GM12878 (cell line): ENCODE results near the gene CELSR1. TPM values are rescaled to one million over a fixed set of nuclear protein-coding genes. Genes with fewer than 3 reads are reported as not detected.

ENCODE experiments used
- ATAC-seq: fragments of 200-7000 bp; cut with Tn5 transposase; 3 replicates; pipeline ENCODE4 v1.9.1; 2020; ENCODE audit warnings: mild to moderate bottlenecking, moderate library complexity
- BruUV-seq: library from RNA; stranded (reverse); fragments of 400-500 nt; replicated peaks from 2 replicates; lab custom pipeline; 2021; lab: Mats Ljungman, UMichigan
- CTCF ChIA-PET: fragments of 300-600 bp; sonication (Branson Sonifier 250); formaldehyde crosslinking; extraction: SDS; loops from one replicate; lab custom pipeline; 2021; ENCODE audit warnings: inconsistent platforms; lab: Yijun Ruan, JAX
- POLR2A ChIA-PET: fragments of 350-600 bp; formaldehyde crosslinking; extraction: SDS; loops from one replicate; lab custom pipeline; 2021; ENCODE audit warnings: inconsistent platforms; lab: Charles Lee
- RAD21 ChIA-PET: fragments of 300-600 bp; sonication (Branson Sonifier 250); formaldehyde crosslinking; loops from one replicate; lab custom pipeline; 2023; ENCODE audit warnings: antibody characterized with exemption; ENCODE audit not compliant: unreplicated experiment; lab: Charles Lee
- SMC1A ChIA-PET: fragments of 300-600 bp; sonication (Branson Sonifier 250); formaldehyde crosslinking; loops from one replicate; lab custom pipeline; 2023; ENCODE audit not compliant: unreplicated experiment, uncharacterized antibody; lab: Charles Lee
- DNase-seq: peaks from one replicate; pipeline ENCODE4 v3.0.0-alpha.2; 2011; ENCODE audit warnings: low read depth, low spot score
- FAIRE-seq: peaks from 3 replicates; lab custom pipeline; 2011; peaks lifted over from hg19 to GRCh38; lab: Jason Lieb, UNC
- H2AFZ ChIP-seq: 2 replicates; pipeline ENCODE4 v1.6.0; 2011; ENCODE audit warnings: low read depth, low read length, control low read depth; ENCODE audit not compliant: control insufficient read depth
- H3K27ac ChIP-seq: 2 replicates; pipeline ENCODE4 v1.5.1; 2011; ENCODE audit warnings: control low read depth; ENCODE audit not compliant: control insufficient read depth, insufficient read depth
- H3K27me3 ChIP-seq, 2 experiments: replicated peaks in 1 of 2; 2 replicates each; pipeline versions ENCODE4 v1.6.0 to v1.6.1; 2011; ENCODE audit warnings: low read length in 1 of 2; ENCODE audit not compliant: control insufficient read depth in 2 of 2, insufficient read depth in 2 of 2
- H3K36me3 ChIP-seq, 2 experiments: 2 replicates each; pipeline ENCODE4 v1.5.1; 2011; ENCODE audit warnings: low read length in 1 of 2; ENCODE audit not compliant: control insufficient read depth in 2 of 2, insufficient read depth in 2 of 2
- H3K4me1 ChIP-seq: 2 replicates; pipeline ENCODE4 v1.6.1; 2011; ENCODE audit warnings: mild to moderate bottlenecking, low read length, moderate library complexity, mixed read lengths; ENCODE audit not compliant: control insufficient read depth, insufficient read depth
- H3K4me2 ChIP-seq: 2 replicates; pipeline ENCODE4 v1.6.0; 2011; ENCODE audit warnings: control low read depth; ENCODE audit not compliant: control insufficient read depth, insufficient read depth
- H3K4me3 ChIP-seq: fragments of 200-600 bp; sonication (generic); 2 replicates; pipeline ENCODE4 v1.5.1; 2016
- H3K79me2 ChIP-seq: 2 replicates; pipeline ENCODE4 v1.6.0; 2011; ENCODE audit warnings: low read length; ENCODE audit not compliant: control insufficient read depth, insufficient read depth
- H3K9ac ChIP-seq: 2 replicates; pipeline ENCODE4 v1.8.0; 2011; ENCODE audit warnings: low read length, control low read depth, mixed read lengths; ENCODE audit not compliant: control insufficient read depth, insufficient read depth
- H3K9me3 ChIP-seq: replicated peaks from 3 replicates; pipeline ENCODE4 v1.5.1; 2011; ENCODE audit warnings: mild to moderate bottlenecking, low read length; ENCODE audit not compliant: control insufficient read depth, insufficient read depth
- H4K20me1 ChIP-seq: 2 replicates; pipeline ENCODE4 v1.6.0; 2011; ENCODE audit not compliant: control insufficient read depth, insufficient read depth
- ATF3 ChIP-seq: IDR thresholded peaks from 2 replicates; pipeline ENCODE4 v1.6.1; 2011; ENCODE audit warnings: low read depth, mild to moderate bottlenecking, low read length, moderate library complexity, borderline replicate concordance; ENCODE audit errors: extremely low read depth
- BCLAF1 ChIP-seq: fragments of 450-650 bp; IDR thresholded peaks from 2 replicates; pipeline ENCODE4 v1.6.1; 2017; ENCODE audit warnings: antibody characterized with exemption, mild to moderate bottlenecking, moderate library complexity
- CHD1 ChIP-seq: IDR thresholded peaks from 2 replicates; pipeline ENCODE4 v1.6.1; 2012; ENCODE audit warnings: low read depth, low read length, improper control_type of control experiment
- E2F4 ChIP-seq: IDR thresholded peaks from 2 replicates; pipeline ENCODE4 v1.6.1; 2012; ENCODE audit warnings: low read depth, low read length, improper control_type of control experiment
- EP300 ChIP-seq, 2 experiments: fragments of 150-350 bp in 1 of 2; IDR thresholded peaks; 2 replicates each; pipeline ENCODE4 v1.6.1; 2011 to 2012; ENCODE audit warnings: low read depth in 2 of 2, low read length in 2 of 2, borderline replicate concordance in 1 of 2, improper control_type of control experiment in 1 of 2, inconsistent platforms in 1 of 2; ENCODE audit not compliant: control insufficient read depth in 1 of 2
- MXI1 ChIP-seq: fragments of 150-350 bp; IDR thresholded peaks from 2 replicates; pipeline ENCODE4 v1.6.1; 2011; ENCODE audit warnings: low read depth, mild to moderate bottlenecking, inconsistent platforms, low read length, improper control_type of control experiment
- PAX8 ChIP-seq: fragments of 450-650 bp; IDR thresholded peaks from 2 replicates; pipeline ENCODE4 v1.6.1; 2017; ENCODE audit warnings: mild to moderate bottlenecking, moderate library complexity
- SKIL ChIP-seq: fragments of 450-650 bp; IDR thresholded peaks from 2 replicates; pipeline ENCODE4 v1.6.1; 2017; ENCODE audit warnings: mild to moderate bottlenecking, low read depth, inconsistent platforms; ENCODE audit not compliant: poor library complexity, severe bottlenecking
- SMC3 ChIP-seq: IDR thresholded peaks from 2 replicates; pipeline ENCODE4 v1.6.1; 2011; ENCODE audit warnings: low read length, improper control_type of control experiment, borderline replicate concordance
- SREBF2 ChIP-seq: IDR thresholded peaks from 2 replicates; pipeline ENCODE4 v1.6.1; 2012; ENCODE audit warnings: mild to moderate bottlenecking, low read length
- TCF12 ChIP-seq: IDR thresholded peaks from 2 replicates; pipeline ENCODE4 v1.6.1; 2011; ENCODE audit warnings: low read depth, mild to moderate bottlenecking, low read length
- ZBTB11 ChIP-seq: fragments of 450-650 bp; formaldehyde crosslinking; IDR thresholded peaks from 2 replicates; pipeline ENCODE4 v1.5.0; 2022; ENCODE audit warnings: mild to moderate bottlenecking, missing genetic modification characterization
- WGBS: methylation state at CpG from one replicate; pipeline ENCODE4 v1.1.6; 2016; ENCODE audit warnings: low lambda C conversion rate; ENCODE audit not compliant: insufficient replicate concordance, insufficient coverage; ENCODE audit errors: missing lambda C conversion rate; 5-methylcytosine and 5-hydroxymethylcytosine counted together
- in situ Hi-C: fragments of 300-500 bp; cut with MboI; formaldehyde crosslinking; loops from 9 replicates; pipeline ENCODE4 v1.14.3; 2018; ENCODE audit warnings: mixed read lengths
- intact Hi-C: fragments of 100-400 bp; cut with micrococcal nuclease; formaldehyde crosslinking; loops from one replicate; pipeline ENCODE4 v1.14.2; 2022; ENCODE audit not compliant: unreplicated experiment
- polyA plus RNA-seq, 11 experiments: library from polyadenylated mRNA; depleted of rRNA in 4 of 11; unstranded in 6 of 11; stranded (reverse) in 5 of 11; fragments of >200 nt; fragmentation: Nextera tagmentation in 4 of 11; fragmentation: Illumina TruSeq in 1 of 11; extraction: Ambion mirVana in 4 of 11; extraction: Trizol in 1 of 11; gene quantifications; 1 replicate in 1 of 11; 2 replicates in 10 of 11; pipeline versions ENCODE4 v1.2.1 to v1.2.3, GENCODE V29; 2011 to 2016; ENCODE audit warnings: inconsistent platforms in 2 of 11, missing spikeins in 2 of 11, low read depth in 1 of 11
- total RNA-seq, 4 experiments: library from RNA; depleted of rRNA in 3 of 4; stranded (reverse); fragments of >200 nt in 3 of 4; fragmentation: Illumina TruSeq in 1 of 4; extraction: Trizol in 1 of 4; gene quantifications; 2 replicates each; pipeline versions ENCODE4 v1.2.1 to v1.2.3, GENCODE V29; 2013 to 2021

Gene CELSR1
- total and polyA plus RNA-seq, 10 of the 15 experiments (the other 5 are each of a cell fraction or from before 2014, with no cell fraction given), result 0.05 to 1.7 (median 0.35) TPM; not detected in 2

- POLR2A ChIA-PET, result no interaction called here
- in situ Hi-C loops, result no loop called here
- BruUV-seq, result no TSS peak
- Histone ChIP-seq H3K9ac (no peak overlapping the region; the same call in 1 of the 2 replicates), H3K4me1 (peaks cover 8% of the 10 kb centered on the region), H3K9me3 (peaks cover 5% of the 10 kb centered on the region; the same call in 1 of the 3 replicates), H4K20me1 (no peaks in the 10 kb centered on the region), H2AFZ (peak overlapping the region; percentile 72), H3K27ac (no peak overlapping the region), H3K4me3 (no peak overlapping the region), H3K36me3 (no peaks in the 10 kb centered on the region), H3K27me3 (no peaks in the 10 kb centered on the region; a peak in 1 of 4 replicates), H3K79me2 (no peaks in the 10 kb centered on the region; the same call in 1 of the 2 replicates), H3K4me2 (peak overlapping the region; percentile 84)
- intact Hi-C loops, result loop anchor here (5.0 kb wide), 1 partner anchor 36 kb away; no protein-coding TSS in a partner anchor
- CTCF ChIA-PET, result interaction anchor here (1.8 kb wide), 1 partner anchor 12 kb away, joined by 6 read pairs; no protein-coding TSS in a partner anchor
- RAD21 ChIA-PET, result interaction anchor here (0.9 kb wide), 1 partner anchor 39 kb away, joined by 3 read pairs; no protein-coding TSS in a partner anchor
- WGBS, result 49% methylated on average over 10 of the region's 10 CpGs
- FAIRE-seq (no peak), DNase-seq (no peak), ATAC-seq (no peak)
- SMC1A ChIA-PET, result interaction anchor here (0.6 kb wide), 1 partner anchor 114 kb away, joined by 4 read pairs; no protein-coding TSS in a partner anchor
- TF ChIP-seq ZBTB11 (CRISPR knock-in tag) (no peak), BCLAF1 (no peak), PAX8 (no peak), MXI1 (no peak), TCF12 (no peak), CHD1 (no peak), SKIL (no peak), ATF3 (no peak), EP300 (IDR thresholded peaks at IDR 0.05; ENCODE audit: borderline replicate concordance in 1 of 2, control insufficient read depth in 1 of 2, low read depth in 2 of 2, low read length in 2 of 2) (no peak), E2F4 (no peak), SREBF2 (no peak), SMC3 (no peak)
Measured at GRCh38 chr22:46575911-46576555, 38.6 kb upstream of the CELSR1 start.
